Activated T-helper 2 cell treated with anti-CD3 and anti-CD28 coated beads, Interferon-gamma antibody, Interleukin-2, Interleukin-4, amounts not matched to agents 10 μg/mL and 5 μg/mL and 100 μg/mL, durations not matched to agents 14 hours and 24 hours and 36 hours (primary cell): ENCODE measurements around the gene MTHFD1. TPM values are rescaled to one million over a fixed set of nuclear protein-coding genes. Genes with fewer than 3 reads are reported as not detected.

Experiments used
- DNase-seq: peaks from one replicate; pipeline ENCODE4 v3.0.0; 2021; ENCODE audit warnings: low spot score
- H3K27ac Mint-ChIP-seq: one replicate; pipeline ENCODE4 v1.8.0; 2021; ENCODE audit warnings: mixed read lengths
- H3K27me3 Mint-ChIP-seq: one replicate; pipeline ENCODE4 v1.8.0; 2021; ENCODE audit warnings: low read depth, mixed read lengths
- H3K36me3 Mint-ChIP-seq: one replicate; pipeline ENCODE4 v1.8.0; 2021; ENCODE audit warnings: low read depth, mixed read lengths
- H3K4me1 Mint-ChIP-seq: one replicate; pipeline ENCODE4 v1.8.0; 2021; ENCODE audit warnings: low read depth, mixed read lengths
- H3K4me3 Mint-ChIP-seq: one replicate; pipeline ENCODE4 v1.8.0; 2021; ENCODE audit warnings: low read depth, mild to moderate bottlenecking, moderate library complexity, mixed read lengths
- H3K9me3 Mint-ChIP-seq: one replicate; pipeline ENCODE4 v1.8.0; 2021; ENCODE audit warnings: mixed read lengths
- intact Hi-C: fragments of 100-400 bp; cut with micrococcal nuclease; formaldehyde crosslinking; loops from one replicate; pipeline ENCODE4 v1.15.1; 2023
- total RNA-seq: library from RNA; stranded (reverse); gene quantifications from 2 replicates; pipeline ENCODE4 v1.2.3, GENCODE V29; 2022

The MTHFD1 gene
- total RNA-seq, 1 donor from 2014 or later: 309 TPM

- peaks cover 40% of the 10 kb centered on the region for H3K4me1 Mint-ChIP-seq
- intact Hi-C loops: no loop called here
Observed at GRCh38 chr14:64442300-64442988, 54.3 kb downstream of the MTHFD1 start.

GRCh38 chr14:64444140-64444539, 56.0 kb downstream of the MTHFD1 start:
- Mint-ChIP-seq H3K4me1 (peaks cover 29% of the 10 kb centered on the region), H3K27me3 (no peaks in the 10 kb centered on the region), H3K4me3 (no peak overlapping the region), H3K36me3 (peaks cover 65% of the 10 kb centered on the region), H3K9me3 (no peaks in the 10 kb centered on the region), H3K27ac (peak overlapping the region; percentile 81)
- intact Hi-C loops: no loop called here
- no peak for DNase-seq

More at GRCh38 chr14:64442300-64442988, 54.3 kb downstream of the MTHFD1 start:
- Mint-ChIP-seq H3K4me3 (no peak overlapping the region), H3K36me3 (peaks cover 68% of the 10 kb centered on the region), H3K9me3 (no peaks in the 10 kb centered on the region), H3K27me3 (no peaks in the 10 kb centered on the region), H3K27ac (no peak overlapping the region)
- DNase-seq: no peak

DNA sequence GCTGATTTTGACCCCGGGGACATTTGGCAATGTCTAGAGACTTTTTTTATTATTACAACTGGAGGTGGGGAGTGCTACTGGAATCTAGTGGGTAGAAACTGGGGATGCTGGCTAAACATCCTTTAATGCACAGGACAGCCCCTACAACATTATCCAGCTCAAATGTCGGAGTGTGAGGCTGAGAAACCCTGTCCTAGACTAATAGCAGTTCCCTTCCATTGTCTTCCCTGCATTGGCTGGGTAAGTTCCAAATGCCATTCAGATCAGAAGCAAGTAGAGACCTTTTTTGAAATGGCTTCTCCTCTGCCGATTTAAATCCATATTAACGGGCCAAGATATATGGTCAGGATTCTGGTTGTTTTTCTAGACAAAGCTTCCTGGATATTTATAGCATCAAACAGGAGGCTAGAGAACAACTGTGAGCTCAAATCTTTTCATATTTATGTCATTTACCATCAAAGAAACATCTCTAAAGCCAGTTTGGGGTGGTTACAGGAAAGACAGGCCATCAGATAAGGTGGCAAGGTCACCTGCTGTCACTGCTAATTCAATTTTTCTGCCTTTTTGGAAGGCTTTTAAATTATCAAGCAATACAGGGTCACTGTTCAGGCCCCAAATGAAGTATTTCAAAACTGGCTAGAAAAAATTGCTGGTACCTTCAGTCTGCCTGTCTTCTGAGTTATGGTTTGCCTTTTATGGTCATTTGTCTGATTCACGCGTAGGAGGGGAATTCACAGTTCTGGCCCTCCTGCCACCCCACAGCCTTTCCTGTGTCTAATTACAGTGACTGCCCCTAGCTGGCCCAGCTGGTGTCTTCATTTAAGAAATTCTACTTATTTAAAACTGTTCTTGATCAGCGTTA, 57.1 kb downstream of the MTHFD1 start:
- Mint-ChIP-seq H3K36me3 (peaks cover 71% of the 10 kb centered on the region), H3K4me3 (peak overlapping the region; percentile 14), H3K4me1 (peaks cover 29% of the 10 kb centered on the region)

GRCh38 chr14:64447876-64448670, 59.9 kb downstream of the MTHFD1 start:
- H3K4me3 Mint-ChIP-seq: no peak overlapping the region
- peaks cover 63% of the 10 kb centered on the region for H3K36me3 Mint-ChIP-seq
- H3K27me3 Mint-ChIP-seq: no peaks in the 10 kb centered on the region
- intact Hi-C loops: no loop called here
- no peaks in the 10 kb centered on the region for H3K9me3 Mint-ChIP-seq
- peaks cover 36% of the 10 kb centered on the region for H3K4me1 Mint-ChIP-seq
- peak overlapping the region; percentile 22 for H3K27ac Mint-ChIP-seq
- DNase-seq: no peak

More for the DNA sequence above, 57.1 kb downstream of the MTHFD1 start:
- H3K9me3 Mint-ChIP-seq: no peaks in the 10 kb centered on the region
- H3K27me3 Mint-ChIP-seq: no peaks in the 10 kb centered on the region
- intact Hi-C loops: loop anchor here (1.0 kb wide), 2 partner anchors 22 to 57 kb away; partner anchors contain the start of gene MTHFD1
- no peak for DNase-seq
- peak overlapping the region; percentile 81 for H3K27ac Mint-ChIP-seq

DNA sequence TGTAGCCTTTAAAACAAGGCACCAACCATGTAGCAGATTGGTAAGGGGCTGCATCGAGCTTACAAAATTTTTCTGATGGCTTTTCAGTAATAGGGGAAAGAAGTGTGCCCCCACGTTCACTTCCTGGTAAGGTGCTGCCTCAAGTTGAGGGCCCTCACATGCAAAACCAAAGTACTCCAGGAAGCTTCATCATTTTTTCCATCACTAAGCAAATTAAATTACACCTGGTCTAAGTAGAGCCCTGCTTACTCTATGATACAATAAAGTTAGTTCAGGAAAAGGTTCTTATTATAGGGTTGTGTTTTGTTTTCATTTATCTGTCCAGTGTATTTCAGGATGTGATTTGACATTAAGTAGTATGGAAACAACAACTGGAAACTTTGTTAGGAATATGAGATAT, 62.1 kb downstream of the MTHFD1 start:
- Mint-ChIP-seq H3K27ac (peak overlapping the region; percentile 68), H3K27me3 (no peaks in the 10 kb centered on the region), H3K4me3 (no peak overlapping the region), H3K36me3 (peaks cover 61% of the 10 kb centered on the region), H3K4me1 (peaks cover 17% of the 10 kb centered on the region), H3K9me3 (no peaks in the 10 kb centered on the region)
- intact Hi-C loops: no loop called here
- no peak for DNase-seq

GRCh38 chr14:64454671-64455070, 66.5 kb downstream of the MTHFD1 start:
- Mint-ChIP-seq H3K4me3 (no peak overlapping the region), H3K36me3 (peaks cover 81% of the 10 kb centered on the region), H3K9me3 (no peaks in the 10 kb centered on the region), H3K27ac (no peak overlapping the region), H3K4me1 (peaks cover 18% of the 10 kb centered on the region), H3K27me3 (no peaks in the 10 kb centered on the region)
- no peak for DNase-seq
- intact Hi-C loops: no loop called here

DNA sequence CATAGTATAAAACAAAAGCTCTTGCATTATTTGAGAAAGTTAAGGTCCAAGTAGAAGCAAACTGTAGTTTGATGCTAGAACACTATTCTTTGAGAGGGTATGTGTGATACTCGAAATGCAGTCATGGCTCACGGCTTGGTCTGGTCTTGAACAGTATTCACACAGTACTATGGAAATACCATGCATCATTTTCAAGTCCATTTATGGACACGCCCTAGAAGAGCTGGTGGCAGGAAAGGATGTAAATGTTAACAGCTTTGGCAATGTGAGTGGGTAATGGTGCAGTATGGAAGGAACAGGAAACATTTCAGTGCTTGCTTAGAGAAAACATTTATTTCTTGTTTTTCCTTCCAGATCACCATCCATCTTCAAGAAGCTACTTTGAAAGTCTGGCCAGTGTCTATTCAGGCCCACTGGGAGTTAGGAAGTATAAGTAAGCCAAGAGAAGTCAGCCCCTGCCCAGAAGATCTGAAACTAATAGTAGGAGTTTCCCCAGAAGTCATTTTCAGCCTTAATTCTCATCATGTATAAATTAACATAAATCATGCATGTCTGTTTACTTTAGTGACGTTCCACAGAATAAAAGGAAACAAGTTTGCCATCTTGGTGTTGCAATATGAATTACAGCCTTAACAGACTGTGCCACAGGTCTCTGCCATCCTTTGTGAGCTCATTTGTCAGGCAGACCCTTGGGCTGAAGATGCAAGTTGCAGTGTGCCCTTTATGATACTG, 71.4 kb downstream of the MTHFD1 start:
- Mint-ChIP-seq H3K36me3 (peaks cover 71% of the 10 kb centered on the region), H3K27ac (peak overlapping the region; percentile 21), H3K4me3 (no peak overlapping the region)

DNA sequence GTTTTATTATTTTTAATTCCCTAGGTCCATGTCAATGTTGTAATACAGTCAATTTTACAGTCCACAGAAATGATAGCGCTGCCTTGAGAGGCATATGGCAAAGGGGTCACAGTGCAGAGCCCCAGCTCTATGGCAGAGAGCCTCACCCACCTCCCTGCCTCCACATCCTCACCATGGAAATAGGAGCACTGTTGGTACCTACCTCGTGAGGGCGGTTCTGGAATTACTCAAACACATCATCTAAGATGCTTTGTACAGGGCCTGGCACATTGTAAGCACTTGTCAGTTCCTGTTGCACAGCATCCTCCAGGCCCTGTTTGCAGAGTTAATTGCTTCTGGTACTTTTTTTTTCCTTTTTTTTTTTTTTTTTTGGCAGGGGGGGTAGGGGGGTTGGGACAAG, 73.1 kb downstream of the MTHFD1 start:
- intact Hi-C loops: no loop called here
- no peak overlapping the region for H3K4me3 Mint-ChIP-seq
- H3K36me3 Mint-ChIP-seq: peaks cover 55% of the 10 kb centered on the region
- peaks cover 23% of the 10 kb centered on the region for H3K4me1 Mint-ChIP-seq
- H3K27ac Mint-ChIP-seq: no peak overlapping the region
- DNase-seq: no peak
- H3K27me3 Mint-ChIP-seq: no peaks in the 10 kb centered on the region
- no peaks in the 10 kb centered on the region for H3K9me3 Mint-ChIP-seq

More for the DNA sequence above, 71.4 kb downstream of the MTHFD1 start:
- intact Hi-C loops: no loop called here
- H3K4me1 Mint-ChIP-seq: peaks cover 16% of the 10 kb centered on the region
- H3K9me3 Mint-ChIP-seq: no peaks in the 10 kb centered on the region
- no peak for DNase-seq
- H3K27me3 Mint-ChIP-seq: no peaks in the 10 kb centered on the region

- no peak for DNase-seq
- Mint-ChIP-seq H3K27ac (no peak overlapping the region), H3K36me3 (peaks cover 39% of the 10 kb centered on the region), H3K9me3 (no peaks in the 10 kb centered on the region), H3K4me1 (peaks cover 36% of the 10 kb centered on the region), H3K4me3 (no peak overlapping the region), H3K27me3 (no peaks in the 10 kb centered on the region)
- intact Hi-C loops: no loop called here
Observed at GRCh38 chr14:64463195-64463594, 75.0 kb downstream of the MTHFD1 start.

GRCh38 chr14:64463873-64464272, 75.7 kb downstream of the MTHFD1 start:
- H3K27ac Mint-ChIP-seq: no peak overlapping the region
- H3K4me1 Mint-ChIP-seq: peaks cover 40% of the 10 kb centered on the region
- intact Hi-C loops: no loop called here
- H3K4me3 Mint-ChIP-seq: no peak overlapping the region
- peaks cover 37% of the 10 kb centered on the region for H3K36me3 Mint-ChIP-seq
- no peaks in the 10 kb centered on the region for H3K9me3 Mint-ChIP-seq
- no peak for DNase-seq
- H3K27me3 Mint-ChIP-seq: no peaks in the 10 kb centered on the region

GRCh38 chr14:64464651-64465050, 76.5 kb downstream of the MTHFD1 start:
- H3K9me3 Mint-ChIP-seq: no peaks in the 10 kb centered on the region
- peaks cover 29% of the 10 kb centered on the region for H3K36me3 Mint-ChIP-seq
- intact Hi-C loops: loop anchor here (5.0 kb wide), 2 partner anchors 77 to 127 kb away; partner anchors contain the start of gene MTHFD1
- DNase-seq: no peak
- peak overlapping the region; percentile 70 for H3K27ac Mint-ChIP-seq
- H3K4me1 Mint-ChIP-seq: peaks cover 35% of the 10 kb centered on the region
- peak overlapping the region; percentile 84 for H3K4me3 Mint-ChIP-seq
- no peaks in the 10 kb centered on the region for H3K27me3 Mint-ChIP-seq
